Activated CD8-positive, alpha-beta memory T cell treated with anti-CD3 and anti-CD28 coated beads, Interleukin-2, amount 50 U/mL, for 1 hour (primary cell): ENCODE measurements around the gene CUX1.
"Not testable (repeated sequence)": the region's sequence is repeated elsewhere in the genome, so short reads cannot be mapped to it uniquely, and the experiment has no call there.

Experiments
- DNase-seq: peaks from one replicate; pipeline ENCODE4 v3.0.0-alpha.2; 2020; ENCODE audit errors: extremely low read depth

Gene CUX1

DNA sequence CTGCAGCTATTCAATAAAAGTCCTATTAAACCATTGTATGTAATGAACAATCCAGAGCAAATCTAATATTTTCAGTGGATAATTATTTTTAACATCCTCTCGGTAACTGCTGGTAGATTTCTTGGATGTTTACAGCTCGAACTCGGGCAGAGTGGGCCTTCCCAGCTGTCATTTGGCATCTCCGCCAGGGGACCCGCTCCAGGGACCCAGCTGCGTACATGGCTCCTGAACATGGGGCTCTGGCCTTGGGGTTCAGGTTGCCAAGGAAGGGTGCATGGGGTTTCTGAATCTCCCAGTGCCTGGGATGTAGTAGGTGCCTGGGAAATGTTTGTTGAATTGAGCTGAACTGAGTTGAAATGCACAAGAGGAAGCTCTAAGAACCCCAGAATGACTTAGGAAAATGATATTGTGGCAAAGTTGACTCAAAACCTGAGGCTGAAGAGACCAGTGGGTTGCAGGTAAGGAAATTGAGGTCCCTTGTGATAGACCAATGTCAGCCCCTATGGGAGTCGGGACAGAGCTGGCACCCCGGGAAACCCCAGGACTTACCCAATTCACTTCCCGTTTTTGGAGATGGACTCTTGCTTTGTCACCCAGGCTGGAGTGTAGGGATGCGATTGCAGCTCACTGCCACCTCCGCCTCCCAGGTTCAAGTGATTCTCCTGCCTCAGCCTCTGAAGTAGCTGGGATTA is 228.4 kb downstream of the CUX1 start:
- no peak for DNase-seq

DNA sequence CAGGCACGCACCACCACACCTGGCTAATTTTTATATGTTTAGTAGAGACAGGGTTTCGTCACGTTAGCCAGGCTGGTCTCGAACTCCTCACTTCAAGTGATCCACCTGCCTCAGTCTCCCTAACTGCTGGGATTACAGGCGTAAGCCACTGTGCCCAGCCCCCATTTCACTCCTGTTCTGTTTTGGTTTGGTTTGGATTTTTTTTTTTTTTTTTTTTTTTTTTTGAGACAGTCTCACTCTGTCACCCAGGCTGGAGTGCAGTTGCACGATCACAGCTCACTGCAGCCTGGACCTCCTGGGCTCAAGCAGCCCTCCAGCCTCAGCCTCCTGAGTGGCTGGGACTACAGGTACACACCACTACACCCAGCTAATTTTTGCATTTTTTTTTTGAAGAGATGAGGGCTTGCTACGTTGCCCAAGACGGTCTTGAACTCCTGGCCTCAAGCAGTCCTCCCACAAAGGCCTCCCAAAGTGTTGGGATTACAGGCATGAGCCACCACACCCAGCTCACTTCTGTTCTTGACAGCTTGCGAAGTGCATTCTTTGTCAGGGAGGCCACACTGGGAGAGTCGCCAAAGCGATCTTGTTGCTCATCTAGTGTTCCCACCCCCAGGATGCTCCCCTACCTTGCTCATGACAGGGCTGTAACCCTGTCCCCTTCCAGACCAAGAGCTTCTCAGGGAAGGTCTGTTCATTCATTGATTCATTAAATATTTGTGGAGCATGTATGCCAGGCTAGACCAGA is 229.1 kb downstream of the CUX1 start:
- no peak for DNase-seq

DNA sequence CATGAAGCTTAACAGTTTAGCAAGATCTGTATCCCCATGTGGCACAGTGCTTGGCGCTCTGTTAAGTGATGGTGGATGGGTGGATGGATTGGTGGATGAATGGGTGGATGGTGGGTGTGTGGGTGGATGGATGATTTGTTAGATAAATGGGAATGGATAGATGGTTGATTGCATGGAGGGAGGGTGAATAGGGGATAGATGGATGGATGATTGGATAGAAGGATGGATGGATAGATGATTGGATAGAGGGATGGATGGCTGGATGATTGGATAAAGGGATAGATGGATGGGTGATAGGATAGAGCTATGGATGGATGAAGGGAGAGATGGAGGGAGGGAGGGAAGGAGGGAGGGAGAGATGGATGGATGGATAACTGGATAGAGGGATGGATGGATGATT is 229.7 kb downstream of the CUX1 start:
- DNase-seq = no peak

DNA sequence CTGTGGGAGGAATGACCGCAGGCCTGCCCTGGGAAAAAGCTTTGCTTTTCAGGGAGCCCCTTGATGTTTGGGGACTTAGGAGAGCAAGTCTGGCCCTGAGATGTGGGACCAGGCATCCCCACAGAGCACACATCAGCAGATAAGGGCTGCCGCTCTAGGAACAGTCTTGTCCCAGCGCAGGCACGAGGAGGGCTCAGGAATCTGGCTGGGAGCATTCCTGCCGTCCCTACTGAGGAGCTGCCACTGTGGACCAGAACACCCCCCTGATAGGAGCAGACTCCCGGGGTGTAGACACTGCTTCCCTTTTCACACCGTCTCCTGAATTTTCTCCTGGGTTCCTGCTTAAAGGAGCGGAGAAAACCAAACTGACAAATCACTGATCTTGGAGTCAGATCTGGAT is 232.3 kb downstream of the CUX1 start:
- DNase-seq = no peak

DNA sequence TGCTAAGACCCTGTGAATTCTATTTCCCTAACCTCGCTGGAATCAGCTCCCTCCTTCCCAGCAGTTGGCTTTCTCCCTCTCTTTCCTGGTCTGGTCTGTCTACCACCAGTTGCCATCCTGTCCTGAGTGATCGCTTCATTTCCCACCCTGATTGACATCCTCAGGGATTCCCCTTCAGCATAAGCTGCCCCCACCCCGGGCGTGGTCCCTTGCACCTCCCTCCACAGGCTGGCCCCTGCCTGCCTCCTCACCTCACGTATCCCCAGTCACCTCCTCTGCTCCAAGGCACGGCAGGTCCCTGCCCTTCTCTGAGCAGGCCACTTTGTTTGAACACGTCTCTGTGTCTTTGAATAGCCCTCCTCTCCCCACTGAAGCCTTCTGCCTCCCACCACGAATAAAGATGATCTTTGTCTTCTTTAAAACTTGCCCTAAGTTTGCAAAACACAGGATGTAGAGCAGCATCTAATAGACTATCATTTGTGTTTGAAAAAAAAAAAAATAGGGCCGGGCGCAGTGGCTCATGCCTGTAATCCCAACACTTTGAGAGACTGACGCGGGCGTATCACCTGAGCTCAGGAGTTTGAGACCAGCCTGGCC is 233.5 kb downstream of the CUX1 start:
- no peak for DNase-seq

DNA sequence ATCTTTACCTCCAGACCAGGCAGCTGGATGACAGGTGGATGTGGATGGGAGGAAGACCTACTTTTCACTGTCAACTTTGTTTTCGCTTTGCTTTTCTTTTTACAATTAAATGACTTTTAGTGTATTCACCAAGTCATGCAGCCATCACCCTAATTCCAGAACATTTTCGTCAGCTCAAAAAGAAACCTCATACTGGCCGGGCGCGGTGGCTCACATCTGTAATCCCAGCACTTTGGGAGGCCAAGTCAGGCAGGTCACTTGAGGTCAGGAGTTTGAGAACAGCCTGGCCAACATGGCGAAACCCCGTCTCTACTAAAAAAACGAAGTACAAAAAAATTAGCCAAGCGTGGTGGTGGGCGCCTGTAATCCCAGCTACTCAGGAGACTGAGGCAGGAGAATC is 234.3 kb downstream of the CUX1 start:
- not testable (repeated sequence) for DNase-seq

DNA sequence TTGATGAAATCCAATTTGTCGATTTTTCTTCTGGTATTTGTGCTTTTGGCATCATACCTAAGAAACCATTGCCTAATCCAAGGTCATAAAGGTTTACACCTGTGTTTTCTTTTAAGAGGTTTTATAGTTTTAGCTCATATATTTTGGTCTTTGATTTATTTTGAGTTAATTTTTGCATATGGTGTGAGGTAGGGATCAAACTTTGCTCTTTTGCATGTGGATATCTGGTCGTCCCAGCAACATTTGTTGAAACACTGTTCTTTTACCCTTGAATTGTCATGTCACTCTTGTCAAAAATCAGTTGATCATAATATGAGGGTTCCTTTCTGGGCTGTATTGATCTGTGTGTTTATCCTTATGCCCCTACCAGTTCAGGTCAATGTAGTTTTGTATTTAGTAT is 236.7 kb downstream of the CUX1 start:
- no peak for DNase-seq

DNA sequence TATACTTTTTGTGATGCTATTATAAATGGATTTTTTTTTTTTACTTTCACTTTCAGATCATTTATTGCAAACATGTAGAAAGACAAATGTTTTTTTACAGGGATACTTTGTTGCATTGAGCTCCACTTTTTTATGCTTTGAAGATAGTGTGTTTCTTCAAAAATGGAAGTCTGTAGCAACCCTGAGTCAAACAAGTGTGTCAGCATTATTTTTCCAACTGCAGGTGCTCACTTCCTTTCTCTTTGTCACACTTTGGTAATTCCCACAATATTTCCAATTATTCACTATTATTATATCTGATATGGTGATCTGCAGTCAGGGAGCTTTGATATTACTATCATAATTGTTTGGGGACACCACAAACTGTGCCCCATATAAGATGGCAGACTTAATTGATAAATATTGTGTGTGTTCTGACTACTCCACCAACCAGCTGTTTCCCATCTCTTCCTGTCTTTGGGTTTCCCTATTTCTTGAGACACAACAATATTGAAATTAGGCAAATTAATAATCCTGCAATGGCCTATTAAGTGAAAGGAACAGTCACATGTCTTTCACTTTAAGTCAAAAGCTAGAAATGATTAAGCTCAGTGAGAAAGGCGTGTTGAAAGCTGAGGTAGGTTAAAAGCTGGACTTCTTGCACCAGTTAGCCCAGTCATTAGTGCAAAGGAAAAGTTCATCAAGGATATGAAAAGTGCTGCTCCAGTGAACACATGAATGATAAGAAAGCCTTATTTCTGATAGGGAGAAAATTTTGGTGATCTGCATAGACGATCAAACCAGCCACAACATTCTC is 238.0 kb downstream of the CUX1 start:
- no peak for DNase-seq

DNA sequence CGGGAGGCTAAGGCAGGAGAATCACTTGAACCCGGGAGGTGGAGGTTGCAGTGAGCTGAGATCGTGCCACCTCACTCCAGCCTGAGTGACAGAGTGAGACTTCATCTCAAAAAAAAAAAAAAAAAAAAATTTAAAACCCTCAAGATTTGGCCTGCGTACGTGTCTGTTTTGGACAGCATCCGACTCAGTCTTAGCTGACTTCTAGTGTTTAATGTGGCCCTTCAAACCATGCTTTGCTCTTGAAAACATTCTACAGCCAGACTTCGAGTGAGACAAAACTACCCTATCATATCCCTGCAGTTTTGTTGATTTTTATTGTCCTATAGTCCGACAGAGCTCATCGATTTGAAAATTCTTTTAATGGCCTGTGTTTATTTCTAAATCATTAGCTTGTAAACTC is 242.1 kb downstream of the CUX1 start:
- DNase-seq = no peak

DNA sequence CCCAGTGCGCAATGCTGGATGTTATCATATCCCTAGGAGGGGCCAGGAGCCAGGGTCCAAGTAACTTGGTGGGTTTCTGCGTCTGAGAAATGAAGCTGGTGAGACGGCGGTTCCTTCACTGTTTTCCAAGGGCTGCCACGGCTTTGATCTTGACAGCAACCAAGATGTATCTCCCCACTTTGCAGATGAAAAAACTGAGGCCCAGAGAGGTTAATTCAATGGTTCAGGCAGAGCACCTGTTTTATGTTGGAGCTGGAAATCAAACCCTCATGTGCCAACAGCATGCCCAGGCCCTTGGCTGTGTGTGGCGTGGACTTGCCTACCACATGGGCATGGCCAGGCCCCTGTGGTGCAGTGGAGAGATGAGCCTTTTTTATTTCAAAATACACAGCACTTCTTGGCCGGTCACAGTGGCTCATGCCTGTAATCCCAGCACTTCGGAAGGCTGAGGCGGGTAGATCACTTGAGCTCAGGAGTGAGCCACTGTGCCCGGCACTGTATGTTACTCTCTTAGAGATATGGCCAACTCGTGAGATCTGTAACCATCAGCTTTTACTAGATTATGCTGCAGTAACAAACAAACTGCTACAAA is 244.0 kb downstream of the CUX1 start:
- DNase-seq = no peak

DNA sequence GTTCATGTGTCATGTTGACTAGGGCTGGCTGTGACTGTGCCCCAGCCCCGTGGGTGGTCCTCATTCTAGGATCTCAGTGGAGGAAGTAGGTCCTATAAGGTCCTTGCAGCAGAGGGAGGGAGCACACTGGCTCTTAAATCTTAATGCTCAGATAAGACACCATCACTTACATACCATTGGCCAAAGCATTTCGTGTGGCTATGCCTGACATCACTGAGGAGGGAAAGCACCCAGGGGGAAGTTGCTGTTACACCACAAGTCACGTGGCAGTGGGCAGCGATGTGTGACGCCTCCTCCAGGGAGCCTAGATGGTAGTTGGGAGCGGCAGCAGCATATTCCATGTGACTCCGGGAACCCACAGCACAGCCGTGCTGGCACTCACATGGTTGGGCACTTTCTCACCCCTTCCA is 244.6 kb downstream of the CUX1 start:
- no peak for DNase-seq

DNA sequence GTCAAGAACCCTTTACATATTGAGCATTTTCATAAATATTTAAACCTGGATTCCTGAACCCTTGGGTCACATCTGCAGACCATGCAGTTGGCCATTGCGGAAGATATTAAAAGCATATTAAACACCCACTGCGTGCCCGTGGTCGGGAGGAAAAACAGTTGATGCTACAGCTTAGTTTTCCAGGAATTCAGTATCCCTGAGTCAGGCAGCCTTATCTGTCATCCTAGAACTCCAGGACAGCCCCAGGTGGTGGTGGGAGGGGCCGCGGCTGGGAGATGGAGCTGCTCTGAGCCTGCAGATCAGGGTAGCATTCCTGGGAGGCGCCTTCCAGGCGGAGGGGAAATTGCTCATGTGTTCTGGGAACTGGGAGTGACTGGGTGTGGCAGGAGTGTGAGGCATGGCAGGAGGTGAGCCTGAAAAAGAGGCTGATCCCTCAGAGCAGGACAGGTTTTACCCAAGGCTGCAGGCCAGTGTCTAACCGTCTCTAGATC is 246.3 kb downstream of the CUX1 start:
- no peak for DNase-seq

DNA sequence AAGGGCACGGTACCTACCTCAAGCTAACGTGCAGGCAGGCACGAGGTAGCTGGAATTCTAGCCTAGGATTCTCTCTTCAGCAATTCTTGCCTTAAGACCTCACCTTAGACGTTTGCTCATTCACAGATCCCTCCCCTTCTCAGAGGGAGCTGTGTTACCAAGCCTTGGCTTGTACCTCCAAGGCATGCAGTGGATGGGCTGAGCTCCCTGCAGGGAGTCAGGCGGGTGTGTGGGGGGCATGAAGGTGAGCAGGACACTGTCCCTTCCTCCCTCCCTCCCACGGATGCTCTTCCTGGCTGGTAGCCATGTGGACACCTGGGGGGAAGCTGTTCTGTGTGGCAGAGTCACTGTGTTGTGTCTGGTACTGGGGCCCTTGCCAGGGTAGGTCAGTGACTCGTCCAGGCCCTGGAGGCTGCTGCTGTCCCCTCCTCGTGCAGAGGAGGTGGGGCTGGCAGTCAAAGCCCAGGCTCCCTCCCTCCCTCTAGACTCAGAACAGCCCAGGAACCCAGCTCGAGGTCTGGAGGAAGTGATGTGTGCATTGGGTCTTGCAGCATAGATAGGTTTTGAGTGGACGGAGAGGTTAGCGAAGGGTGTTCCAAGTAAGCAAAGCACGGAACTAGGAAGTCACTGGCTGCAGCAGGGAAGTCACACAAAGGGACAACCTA is 247.1 kb downstream of the CUX1 start:
- DNase-seq = no peak

DNA sequence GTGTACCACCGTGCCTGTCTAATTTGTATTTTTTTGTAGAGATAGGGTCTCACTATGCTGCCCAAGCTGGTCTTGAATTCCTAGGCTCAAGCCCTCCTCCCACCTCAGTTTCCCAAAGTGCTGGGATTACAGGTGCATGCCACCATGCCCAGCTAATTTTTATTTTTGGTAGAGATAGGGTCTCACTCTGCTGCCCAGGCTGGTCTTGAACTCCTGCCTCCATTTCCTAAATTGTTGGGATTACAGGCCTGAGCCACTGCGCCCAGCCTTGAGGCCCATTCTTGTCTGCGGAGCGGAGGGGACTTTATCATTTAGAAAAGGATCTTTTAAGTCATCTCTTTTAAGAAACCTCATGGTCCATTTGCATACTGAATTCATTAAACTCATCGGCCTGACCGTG is 247.8 kb downstream of the CUX1 start:
- no peak for DNase-seq

DNA sequence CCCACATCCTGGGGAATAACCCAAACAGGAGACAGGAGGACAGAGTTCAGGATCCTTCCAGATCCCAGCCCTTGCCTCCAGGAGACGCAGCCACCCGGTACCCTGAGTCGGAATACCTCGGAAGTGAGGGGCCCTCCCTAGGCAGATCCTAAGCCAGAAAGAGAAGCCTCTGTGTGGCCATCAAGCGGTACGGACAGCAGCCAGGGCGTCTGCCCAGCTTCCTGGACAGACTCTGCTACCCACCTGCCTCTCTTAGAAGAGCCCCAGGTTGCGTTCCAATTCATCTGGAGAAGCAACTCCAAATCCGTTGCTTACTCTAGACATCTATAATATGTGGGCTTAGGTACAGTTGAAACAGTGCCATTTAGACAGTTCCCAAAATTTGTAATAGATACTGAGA is 249.1 kb downstream of the CUX1 start:
- DNase-seq = no peak

DNA sequence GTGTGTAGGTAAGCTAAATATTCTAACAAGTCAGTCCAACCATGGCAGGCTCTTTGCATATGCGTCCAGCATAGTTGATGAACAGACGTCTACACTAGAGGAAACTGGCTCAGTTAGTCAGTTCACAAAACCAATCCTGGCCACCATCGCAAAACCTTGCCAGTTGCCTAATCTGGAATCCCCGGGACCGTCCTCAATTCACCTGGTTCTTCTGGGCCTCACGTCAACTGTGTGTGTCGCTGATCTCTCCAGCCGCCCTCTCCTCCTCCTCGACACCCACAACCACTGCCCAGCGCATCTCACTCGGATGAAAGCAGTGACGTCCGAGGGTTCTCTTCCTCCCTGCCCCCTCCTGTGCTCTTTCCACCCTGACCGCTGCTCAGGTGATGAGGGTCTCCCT is 251.4 kb downstream of the CUX1 start:
- no peak for DNase-seq

DNA sequence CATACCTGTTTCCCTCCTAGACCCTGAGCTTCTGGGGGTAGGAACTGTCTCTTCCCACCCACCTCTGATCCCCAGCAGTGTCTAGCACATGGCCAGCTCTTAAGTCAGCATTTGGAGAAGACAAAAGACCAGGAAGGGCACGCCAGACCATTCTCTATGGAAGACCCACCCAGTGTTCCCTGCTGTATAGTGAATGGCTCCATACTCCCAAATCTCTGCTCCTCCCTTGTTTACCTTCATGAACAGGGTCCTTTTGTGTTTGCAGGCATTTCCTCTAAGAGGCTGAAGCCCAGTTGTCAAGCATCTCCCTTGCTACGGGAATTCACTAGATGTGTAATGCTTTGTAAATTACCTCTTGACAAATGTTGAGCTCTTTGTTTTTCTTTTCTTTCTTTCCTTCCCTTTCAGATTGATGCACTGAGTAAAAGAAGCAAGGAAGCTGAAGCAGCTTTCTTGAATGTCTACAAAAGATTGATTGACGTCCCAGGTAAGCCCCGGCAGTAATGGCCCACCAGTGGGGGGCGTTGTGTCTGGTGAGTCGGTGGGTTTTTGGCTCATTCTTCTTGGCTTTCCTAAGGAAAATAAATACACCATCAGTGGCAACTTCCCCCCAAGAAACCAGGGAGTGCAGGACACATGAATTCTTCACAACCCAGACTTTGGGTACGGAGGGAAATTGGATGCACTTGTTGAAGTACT is 252.7 kb downstream of the CUX1 start:
- no peak for DNase-seq

DNA sequence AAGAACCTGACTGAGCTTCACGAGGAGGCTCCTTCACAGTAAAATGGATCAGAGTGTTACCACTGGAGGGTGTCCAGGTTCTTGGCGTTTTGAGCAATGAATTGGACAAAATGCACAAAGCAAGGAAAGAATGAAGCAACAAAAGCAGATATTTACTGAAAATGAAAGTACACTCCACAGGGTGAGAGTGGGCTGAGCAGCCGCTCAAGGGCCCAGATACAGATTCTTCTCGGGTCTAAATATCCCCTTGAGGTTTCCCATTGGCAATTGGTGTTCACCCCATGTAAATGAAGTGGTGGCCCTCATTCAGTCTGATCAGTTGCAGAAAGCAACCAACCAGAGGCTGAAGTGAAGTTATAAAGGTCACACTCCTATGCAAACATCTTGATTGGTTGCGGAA is 254.6 kb downstream of the CUX1 start:
- no peak for DNase-seq

DNA sequence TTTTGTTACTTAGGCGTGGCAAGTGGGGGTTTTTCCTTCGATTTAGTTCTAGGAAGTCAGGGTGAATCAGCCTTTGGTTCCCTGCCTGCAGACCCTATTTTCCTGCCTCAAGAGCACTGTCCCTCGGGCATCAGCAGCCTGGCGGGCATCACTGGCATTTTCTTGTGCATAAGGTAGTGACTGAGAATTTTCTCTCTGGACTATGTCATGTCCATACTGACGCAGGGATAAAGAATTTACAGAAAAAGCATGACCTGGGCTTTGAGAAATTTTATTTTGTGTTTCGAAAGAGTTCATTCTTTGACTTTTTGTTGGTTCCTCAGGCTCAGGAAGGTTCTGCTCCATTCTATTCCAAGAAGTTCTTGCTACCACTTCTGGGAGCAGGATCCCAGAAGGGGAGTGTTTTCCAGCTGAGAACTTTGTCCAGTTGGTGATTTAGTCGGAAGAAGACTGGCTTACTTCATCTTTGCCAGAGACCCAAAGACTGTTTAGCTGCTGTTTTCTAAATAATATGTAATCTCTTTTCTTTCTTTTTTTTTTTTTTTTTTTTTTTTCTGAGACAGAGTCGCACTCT is 255.3 kb downstream of the CUX1 start:
- DNase-seq = no peak
